Measurements from ENCODE around the gene ANTXR2.

- TF ChIP-seq POLR2A (IDR thresholded peaks at IDR 0.05) (no peak), CTCF (IDR thresholded peaks at IDR 0.05) (no peak)
Observed at GRCh38 chr4:80094191-80094590, 21.2 kb upstream of the ANTXR2 start.

All from lower leg skin (tissue), 3 donors.